T-helper 2 cell (primary cell): ENCODE data around the gene GSC.
"Not testable (repeated sequence)": the region's sequence is repeated elsewhere in the genome, so short reads cannot be mapped to it uniquely, and the experiment has no call there.

Experiments used
- DNase-seq, 5 experiments: peaks; one replicate each; pipeline versions ENCODE4 v3.0.0 to v3.0.0-alpha.2; 2012 to 2022

The GSC gene

DNA sequence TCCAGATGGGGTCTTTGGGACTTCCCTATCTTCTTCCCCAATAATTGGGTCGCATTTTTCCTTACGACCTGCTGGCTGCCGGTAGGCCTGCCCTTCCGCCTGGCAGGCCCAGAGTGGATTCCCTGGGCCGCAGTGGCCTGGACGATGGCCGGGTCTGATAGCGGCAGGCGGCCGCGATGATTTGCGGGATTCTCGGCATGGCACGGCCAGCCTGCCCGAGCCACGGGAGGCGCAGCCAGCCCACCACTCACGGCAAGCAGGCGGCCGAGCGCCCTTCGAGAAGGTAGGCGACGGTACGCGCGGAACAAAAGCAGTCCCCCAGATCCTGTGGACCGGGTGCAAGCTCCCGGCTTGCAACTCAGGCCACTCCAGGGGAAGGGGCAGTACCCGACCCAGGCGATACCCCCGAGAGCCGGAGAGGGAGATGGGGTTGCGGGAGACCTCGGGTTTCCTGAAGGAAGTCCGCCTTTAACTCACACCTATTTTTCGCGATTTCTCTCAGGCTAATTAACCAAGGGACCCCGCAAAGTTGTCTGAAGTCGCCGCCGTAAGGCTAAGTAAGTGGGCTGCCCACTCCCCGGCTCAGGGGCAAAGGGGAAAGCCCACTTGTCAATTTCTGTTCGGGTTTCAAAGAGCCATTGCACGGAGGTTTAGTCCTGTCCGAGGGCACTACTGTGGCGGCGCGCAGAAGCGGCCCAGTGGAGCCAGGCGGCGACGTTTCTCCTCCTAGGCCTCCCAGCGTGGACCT lies 1.4 kb upstream of the GSC start:
- no peak for DNase-seq

DNA sequence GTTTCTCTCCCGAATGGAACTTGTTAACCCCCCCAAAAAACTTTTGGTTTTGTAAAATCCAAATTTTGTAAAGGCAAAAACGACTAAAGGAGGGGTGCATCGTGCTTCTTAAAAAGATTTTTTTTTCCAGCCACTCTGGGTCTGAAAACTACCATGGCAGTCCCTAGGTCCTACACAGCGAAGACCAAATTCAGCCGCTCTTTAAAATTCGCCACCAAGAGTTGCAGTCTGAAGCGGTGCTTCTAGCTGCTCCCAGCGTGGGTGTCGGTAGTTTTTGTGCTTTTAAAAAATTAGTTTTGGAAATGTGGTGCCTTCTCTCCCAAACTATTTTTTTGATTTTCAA lies 873 bp upstream of the GSC start:
- no peak for DNase-seq

DNA sequence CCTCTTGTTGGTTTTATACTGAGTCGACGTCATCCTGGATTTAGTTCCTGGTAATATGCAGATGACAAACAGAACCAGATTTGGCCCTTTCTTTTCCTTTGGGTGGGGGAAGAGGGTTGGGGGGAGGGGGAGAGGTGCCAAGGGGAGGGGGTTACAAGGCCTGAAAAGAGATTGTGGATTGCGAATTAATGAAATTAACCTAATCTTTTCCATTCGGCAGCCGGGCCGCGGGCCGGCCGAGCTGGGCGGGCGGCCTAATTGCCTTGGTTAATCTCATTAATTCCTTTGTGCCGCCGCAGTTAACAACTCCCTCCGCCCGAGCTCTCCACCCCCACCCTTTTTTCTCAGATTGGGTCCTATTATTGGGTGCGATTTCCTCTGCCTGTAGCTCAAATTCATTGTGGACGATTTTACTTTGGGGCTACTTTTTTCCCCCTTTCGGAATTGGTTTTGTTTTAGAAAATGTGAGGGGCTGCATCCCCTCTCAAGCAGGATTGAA lies 387 bp upstream of the GSC start:
- DNase-seq, result no peak

DNA sequence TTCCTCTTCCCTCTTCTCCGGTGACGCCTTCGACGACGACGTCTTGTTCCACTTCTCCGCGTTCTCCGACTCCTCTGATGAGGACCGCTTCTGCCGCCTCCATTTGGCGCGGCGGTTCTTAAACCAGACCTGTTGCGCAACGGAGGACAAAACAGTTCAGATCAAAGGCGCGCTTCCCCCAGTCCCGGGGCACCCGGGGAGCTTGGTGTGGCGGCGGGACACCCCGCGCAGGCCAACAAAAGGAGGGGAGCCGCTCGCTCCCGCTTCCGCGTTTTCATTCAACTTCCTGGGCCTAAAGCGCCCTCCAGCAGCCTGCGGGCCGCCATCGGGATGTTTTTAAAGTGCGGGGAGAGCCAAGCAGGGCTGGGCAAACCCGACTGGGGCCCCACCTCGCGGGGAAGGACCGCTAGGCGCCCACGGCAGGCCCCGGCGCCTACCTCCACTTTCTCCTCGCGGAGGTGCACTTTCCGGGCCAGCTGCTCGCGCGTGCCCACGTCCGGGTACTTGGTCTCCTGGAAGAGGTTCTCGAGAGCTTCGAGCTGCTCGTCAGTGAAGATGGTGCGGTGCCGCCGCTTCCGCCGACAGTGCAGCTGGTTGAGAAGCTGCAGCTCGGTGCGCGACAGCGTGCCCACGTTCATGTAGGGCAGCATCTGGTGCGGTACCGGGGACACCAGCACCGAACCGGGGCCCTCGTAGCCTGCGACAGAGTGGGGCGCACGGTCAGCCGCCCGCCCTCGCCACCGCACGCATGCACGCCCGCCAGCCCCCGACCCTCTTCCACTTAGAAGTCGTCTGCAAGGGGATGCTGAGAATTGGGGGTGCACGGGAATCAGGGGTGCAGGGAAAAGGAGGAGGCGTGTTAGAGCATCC lies 1.2 kb downstream of the GSC start:
- peak in 2 of 5 experiments; percentile 1 to 82 for DNase-seq

DNA sequence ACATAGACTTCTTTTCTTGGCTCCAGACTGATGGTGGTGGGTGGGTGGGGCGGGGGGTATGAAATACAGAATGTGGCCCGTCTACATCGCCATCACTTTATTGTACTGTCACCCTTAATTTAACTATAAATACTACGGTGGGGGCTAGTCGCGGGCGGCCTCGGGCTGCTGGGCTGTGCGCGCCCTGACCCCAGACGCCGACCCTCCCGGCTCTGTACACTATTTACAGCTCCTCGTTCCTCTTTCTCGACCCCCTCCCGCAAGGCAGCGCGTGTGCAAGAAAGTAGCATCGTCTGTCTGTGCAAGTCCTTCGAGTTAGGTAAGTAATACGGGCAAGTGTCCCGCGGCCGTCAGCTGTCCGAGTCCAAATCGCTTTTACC lies 1.8 kb downstream of the GSC start:
- DNase-seq, result no peak

DNA sequence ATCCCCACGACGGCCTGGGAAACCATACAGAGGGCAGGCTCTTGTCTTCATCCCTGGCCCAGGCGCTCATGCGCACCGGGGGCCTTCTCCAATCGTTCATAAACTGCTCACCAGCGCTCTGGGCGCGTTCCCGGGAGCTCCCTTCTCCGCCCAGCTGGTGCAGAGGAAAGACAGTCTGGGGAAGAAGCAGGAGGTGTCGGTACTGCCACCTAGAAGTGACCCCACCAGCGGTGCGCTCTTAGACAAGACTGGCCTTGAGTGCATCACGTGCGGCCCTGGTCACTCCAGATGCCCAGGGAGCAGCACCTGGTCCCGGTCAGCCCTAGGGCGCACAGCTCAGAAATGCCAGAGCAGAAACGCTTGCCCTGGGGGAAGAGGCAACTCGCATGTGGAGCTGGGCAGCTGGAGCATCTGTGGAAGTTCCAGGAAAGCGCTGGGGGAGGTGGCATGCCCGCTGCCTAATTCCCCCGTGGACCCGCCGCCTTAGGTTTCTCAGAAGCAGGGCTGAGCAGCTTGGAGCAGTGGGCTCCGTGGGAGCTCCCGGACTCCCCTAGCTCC lies 2.5 kb downstream of the GSC start:
- DNase-seq, result no peak

DNA sequence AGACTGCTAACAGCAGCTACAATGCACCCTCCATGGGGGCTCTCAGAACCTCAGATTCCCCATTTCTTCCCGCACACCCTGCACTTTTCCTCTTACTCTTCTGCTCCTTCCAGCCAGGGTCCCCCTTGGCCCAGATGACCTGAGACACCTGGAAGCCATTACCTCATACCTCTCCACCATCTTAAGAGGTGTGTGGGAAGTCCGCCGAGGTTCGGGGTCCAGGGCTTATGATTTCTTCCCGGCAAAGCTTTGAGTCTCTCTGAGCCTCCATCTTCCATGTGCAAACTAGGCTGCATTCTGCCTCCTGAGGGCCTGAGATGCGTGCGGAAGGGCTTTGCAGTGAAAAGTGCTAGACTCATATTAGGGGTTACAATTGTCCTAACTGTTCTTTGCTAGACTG lies 5.3 kb downstream of the GSC start:
- DNase-seq, result no peak

DNA sequence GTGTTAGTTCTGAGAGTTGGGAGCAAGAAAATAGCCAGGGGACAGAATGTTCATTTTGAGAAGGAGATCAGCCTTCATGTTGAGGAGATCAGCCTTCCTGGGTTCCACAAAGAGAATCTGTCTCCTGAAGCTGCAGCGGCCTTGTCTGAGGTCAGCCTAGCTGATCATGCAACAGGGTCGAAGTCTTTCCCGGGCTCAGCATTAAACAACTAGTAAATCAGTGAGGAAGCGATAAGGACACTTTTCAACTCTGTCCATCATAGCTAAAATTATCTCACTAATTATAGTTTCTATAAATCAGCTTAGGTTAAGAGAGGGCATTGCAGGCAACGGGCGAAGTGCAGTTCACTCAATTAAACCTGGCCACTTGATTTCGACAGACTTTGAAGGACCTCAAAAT lies 7.5 kb downstream of the GSC start:
- DNase-seq, result no peak

DNA sequence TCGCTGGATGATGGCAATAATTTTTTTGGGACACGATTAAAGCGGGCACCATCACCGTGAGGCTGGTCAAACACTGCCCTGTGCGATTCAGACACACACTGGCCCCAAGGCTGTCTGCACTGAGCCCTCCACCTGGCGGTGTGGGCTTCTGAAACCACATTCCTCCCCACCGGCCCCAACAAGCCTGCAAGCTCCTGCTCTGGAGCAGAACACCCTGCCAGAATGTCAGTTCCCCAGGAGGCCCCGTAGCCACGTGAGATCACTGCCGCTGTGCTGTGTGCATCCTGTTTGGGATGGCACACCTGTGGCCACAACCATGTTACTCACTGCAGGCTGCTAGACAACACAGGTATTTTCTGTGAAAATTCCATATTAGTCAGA lies 7.9 kb downstream of the GSC start:
- no peak for DNase-seq

DNA sequence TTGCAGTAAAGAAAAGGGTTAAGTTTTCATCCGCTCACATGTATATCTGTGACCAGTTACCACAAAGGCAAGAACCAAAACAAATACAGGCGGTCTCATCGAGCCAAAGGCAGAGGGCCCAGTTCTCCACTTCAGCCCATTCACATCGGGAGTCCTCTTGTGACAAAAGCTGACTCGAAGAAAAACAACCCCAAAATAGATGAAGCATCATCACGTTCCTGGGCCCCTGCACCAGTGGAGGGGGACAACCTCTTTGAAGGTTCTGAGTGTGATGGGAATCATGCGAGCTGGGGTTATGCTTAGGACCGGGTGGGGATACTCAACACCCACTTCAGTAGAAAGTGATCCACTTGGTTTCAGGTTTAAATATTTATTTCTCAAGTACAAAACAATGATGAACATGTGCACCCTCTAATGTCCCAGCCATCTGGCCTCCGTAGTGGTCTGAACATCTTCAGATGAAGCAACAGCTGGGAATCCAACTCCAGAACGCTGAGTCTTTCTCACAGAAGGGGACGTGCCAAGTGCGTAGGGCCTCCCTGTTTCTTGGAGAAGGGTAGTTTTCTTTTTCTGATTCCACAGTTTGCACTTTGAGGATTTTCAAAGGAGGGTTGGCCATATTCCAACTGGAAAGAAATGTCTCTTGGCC lies 8.4 kb downstream of the GSC start:
- no peak for DNase-seq

DNA sequence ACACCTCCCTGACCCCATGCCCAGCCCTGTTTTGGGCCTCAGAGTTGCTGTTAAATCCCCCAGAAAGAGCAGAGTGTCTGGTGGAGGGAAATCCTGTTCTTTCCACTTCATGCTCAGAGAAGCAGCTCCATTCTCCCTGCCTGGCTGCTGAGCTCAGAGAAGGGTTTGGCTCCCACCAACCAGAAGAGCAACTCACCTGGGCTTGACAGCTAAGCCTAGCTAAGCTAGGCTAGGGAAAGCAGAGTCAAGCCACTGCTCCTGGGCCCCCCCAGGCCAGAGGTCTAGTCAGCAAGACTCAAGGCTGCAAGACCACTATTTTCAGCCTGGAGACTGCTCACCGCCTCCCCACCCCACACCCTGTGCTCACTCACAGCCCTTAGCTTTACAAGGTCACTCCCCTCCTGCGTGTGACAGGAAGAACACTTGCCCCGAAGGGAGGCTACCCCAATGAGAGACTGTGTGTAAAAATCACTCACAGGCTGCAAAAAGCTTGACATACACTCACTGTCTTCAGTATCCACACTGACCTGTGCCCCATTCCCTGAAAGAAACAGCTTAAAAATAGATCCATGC lies 13.5 kb downstream of the GSC start:
- DNase-seq, result no peak

DNA sequence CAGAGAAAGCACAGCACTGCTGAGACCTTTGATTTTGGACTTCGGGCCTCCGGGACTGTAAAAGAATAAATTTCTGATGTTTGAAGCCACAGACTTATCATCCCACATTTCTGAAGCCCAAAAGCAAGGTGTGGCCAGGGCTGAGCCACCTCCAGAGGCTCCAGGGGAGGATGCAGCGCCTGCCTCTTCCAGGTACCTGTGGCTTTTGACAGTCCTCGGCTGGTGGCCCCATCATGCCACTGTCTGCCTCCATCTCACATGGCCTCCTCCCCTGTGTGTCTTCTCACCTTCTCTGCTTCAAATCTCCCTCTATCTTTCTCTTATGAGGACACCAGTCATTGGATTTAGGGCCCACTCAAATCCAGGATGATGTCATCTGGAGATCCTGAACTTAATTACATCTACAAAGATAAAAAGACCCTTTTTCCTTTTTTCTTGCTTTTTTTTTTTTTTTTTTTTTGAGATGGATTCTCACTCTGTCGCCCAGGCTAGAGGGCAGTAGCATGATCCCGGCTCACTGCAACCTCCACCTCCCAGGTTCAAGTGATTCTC lies 15.4 kb downstream of the GSC start:
- DNase-seq, result no peak

DNA sequence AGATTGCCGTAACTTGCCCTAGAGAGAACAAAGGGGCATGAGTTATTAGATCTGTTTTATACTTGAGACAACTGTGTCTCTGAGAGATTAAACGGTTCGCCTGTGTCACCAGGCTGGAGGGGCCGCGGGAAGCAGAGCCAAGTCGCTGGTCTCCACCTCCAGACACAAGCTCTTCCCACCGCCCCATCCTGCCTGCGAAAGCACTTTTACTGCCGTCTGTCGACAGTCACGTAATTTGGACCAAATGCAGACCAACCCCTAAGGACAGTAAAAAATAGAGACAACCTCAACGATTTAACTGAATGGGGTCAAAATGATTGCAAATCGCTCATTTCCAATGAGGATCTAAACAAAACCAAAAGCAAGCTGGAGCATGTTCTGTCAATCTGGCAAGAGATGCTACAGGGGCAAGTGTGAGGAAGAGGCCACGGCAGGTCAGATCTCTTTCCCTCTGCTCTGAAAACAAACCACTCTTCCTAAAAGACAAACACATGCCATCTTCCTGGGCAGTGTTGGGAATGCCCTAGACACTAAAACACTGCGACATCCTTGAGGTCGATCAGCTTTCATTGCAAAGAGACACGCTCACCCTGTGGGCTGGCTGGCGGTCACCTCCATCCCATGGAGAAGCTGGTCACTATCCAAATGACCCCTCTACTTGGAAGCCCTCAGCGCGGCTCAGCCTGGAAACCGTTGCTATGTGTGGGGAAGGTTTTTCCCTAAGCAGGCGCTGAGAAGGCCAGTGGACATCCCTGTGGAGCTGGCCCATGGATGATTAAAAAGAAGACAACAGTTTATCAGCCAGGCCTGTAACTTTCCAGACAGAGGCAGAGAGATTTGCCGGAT lies 17.1 kb downstream of the GSC start:
- no peak for DNase-seq

DNA sequence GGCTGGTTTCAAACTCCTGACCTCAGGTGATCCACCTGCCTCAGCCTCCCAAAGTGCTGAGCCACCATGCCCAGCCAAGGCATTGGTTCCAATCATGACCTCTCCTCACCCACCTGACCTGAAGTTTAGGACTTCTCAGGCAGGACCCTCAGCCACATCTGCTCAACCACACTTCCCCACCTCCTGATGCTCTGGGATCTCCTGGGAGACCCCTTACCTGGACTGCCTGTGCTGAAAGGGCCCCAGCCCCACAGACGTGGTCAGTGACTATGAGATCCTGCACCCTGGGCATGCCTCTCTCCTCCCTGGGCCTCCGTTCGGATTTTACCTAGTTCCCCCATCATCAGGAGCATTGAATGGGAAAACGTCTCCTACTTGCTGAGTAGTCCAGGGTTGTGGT lies 18.0 kb downstream of the GSC start:
- no peak for DNase-seq

DNA sequence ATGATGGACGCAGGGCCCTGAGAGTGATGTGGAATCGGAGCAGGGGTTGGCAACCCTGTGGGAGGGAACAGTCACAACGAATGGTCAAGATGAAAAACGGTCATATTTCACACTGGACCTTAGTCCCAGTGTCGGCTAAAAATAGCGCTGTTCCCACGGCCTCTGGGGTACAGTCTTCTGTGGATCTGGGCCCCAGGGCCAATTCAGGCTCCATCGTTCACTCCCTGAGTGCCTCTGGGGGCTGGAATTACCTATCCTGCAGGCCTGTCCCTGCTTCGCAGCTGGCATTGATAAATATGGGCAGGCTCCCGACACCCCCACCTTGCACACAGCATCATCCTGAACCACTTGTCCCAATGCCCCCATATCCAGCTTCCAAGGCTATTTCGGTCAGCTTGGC lies 18.6 kb downstream of the GSC start:
- no peak for DNase-seq

DNA sequence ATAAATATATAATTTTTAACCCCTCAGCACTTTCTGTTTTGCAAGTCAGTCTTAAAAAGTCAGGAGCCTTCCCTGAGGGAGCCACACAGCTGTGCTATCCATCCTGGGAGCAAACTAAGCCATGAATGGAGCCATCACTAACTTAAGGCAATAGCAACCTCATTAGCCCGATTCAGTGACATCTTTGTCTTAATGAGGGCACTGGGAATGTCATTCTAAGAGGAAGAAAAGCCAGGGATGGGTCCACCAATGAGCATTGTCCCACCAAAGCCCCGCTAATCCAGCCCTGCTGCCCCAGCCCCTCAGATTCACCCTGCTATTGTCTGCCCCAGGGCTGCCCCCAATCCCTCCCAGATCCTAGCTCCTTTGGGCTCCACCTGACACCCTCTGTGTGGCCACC lies 19.5 kb downstream of the GSC start:
- DNase-seq, result no peak

DNA sequence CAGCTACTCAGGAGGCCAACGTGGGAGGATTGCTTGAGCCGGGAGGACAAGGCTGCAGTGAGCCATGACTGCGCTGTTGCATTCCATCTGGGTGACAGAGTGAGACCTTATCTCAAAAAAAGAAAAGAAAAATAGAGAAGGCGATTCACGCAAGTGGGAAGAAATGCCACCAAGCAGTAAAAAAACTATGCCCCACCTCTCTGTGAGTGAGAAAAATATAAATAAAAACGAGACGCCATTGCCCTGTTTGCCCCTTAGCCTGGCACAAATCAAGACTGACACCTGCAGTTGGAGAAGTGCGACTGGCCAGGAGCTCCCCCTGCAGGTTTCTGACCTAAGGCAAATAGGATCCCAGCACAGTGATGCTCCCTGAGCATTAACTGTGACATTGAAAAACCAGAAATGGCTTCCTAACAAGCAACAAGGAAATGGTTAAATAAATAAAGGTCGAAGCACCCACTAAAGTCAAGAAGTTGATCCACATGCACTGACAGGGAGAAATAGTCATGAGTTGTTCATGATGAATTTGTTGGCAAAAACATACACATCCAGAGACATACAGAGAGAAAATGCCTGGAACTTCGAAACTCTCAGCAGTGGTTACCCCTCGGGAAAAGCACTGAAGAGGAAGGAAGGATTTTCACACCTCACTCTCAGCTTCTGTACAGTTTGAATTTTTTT lies 21.1 kb downstream of the GSC start:
- peak in 1 of 5 experiments; percentile 13 for DNase-seq

DNA sequence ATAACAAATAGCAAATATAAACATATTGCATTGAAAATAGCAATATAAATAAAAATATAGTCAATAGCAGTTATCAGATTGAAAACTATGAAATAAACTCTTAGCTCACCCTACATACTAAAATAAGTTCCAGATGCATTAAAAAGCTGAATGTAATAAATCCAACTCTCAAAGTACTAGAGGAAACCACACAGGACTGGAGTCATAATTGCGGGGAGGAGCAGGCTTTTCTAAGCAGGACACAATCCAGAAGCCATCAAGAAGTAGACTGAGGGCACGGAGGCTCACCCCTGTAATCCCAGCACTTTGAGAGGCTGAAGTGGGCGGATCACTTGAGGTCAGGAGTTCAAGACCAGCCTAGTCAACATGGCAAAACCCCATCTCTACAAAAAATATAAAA lies 22.2 kb downstream of the GSC start:
- no peak for DNase-seq

DNA sequence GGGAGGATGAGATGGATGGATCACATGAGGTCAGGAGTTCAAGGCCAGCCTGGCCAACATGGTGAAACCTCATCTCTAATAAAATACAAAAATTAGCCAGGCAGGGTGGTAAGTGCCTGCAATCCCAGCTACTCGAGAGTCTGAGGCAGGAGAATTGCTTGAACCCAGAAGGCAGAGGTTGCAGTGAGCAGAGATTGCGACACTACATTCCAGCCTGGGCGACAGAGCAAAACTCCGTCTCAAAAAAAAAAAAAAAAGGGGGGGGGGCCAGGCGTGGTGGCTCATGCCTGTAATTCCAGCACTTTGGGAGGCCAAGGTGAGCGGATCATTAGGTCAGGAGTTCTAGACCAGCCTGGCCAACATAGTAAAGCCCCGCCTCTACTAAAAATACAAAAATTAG lies 22.8 kb downstream of the GSC start:
- DNase-seq, result not testable (repeated sequence)

DNA sequence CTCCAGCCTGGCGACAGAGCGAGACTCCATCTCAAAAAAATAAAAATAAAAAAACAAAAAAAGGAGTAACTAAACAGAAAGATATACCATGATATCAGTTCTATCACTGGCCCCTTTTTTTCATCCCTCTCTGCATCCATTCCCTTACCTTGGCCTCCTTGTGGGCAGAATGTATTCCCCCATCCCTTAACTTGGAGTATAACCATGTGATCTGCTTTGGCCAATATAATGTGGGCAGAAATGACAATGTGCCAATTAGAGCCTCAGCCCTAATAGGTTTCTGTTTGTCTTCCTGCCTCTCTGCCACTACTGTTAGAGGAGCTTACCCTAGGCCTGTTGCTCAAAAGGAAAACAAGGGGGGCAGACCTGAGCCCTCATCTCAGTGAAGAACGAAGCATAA lies 23.8 kb downstream of the GSC start:
- DNase-seq, result no peak

DNA sequence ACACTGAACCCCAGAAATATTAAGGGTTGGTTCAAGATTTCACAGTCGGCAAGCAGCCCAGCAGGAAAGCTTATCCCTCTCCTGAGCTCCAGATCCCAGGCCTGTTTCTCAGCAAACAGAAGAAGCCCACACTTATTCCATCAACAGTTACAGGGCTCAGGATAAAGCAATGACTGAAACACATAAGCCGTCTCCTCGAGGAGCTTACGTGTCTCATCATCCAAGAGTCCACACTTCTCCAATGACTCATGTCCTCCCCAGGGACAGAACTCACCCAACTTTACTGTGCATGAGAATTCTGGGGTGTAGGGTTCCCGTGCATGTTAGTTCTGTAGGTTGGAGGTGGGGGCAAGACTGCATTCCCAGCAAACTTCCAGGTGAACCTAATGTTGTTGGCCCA lies 31.2 kb downstream of the GSC start:
- no peak for DNase-seq
